ENCODE data around the gene DUSP6. TPM values are rescaled to one million over a fixed set of nuclear protein-coding genes. Genes with fewer than 3 reads are reported as not detected.

DUSP6 gene
- total and polyA plus RNA-seq, 2 of the 13 experiments (the other 11 are each of a cell fraction or from before 2014, with no cell fraction given) = 40.9 to 161 TPM

- TF ChIP-seq ZGPAT (CRISPR knock-in tag; IDR thresholded peaks at IDR 0.05) (0 out of 2 replicates have a peak, but pooled peaks have one; percentile 7), ZBTB7B (CRISPR knock-in tag; IDR thresholded peaks at IDR 0.05) (no peak), RAD51 (IDR thresholded peaks at IDR 0.05; ENCODE audit: borderline replicate concordance) (no peak), NBN (conservative IDR thresholded peaks at IDR 0.05) (no peak), CENPX (CRISPR knock-in tag; IDR thresholded peaks at IDR 0.05) (no peak), MED1 (CRISPR knock-in tag; IDR thresholded peaks at IDR 0.05) (peak; percentile 44; the same call in 1 of the 2 replicates), MXD3 (CRISPR knock-in tag; IDR thresholded peaks at IDR 0.05) (no peak; the same call in 1 of the 2 replicates), CCAR2 (optimal IDR thresholded peaks at IDR 0.05; ENCODE audit: low read depth, low read length) (no peak), ZNF639 (CRISPR knock-in tag; conservative IDR thresholded peaks at IDR 0.05) (no peak), TBX3 (IDR thresholded peaks at IDR 0.05; ENCODE audit: borderline replicate concordance) (no peak), HNRNPUL1 (IDR thresholded peaks at IDR 0.05; ENCODE audit: low read depth, low read length) (no peak), PCBP2 (optimal IDR thresholded peaks at IDR 0.05; ENCODE audit: low read depth, low read length, poor library complexity, severe bottlenecking) (no peak), ZNF572 (CRISPR knock-in tag; IDR thresholded peaks at IDR 0.05) (no peak), ZNF367 (CRISPR knock-in tag; IDR thresholded peaks at IDR 0.05; ENCODE audit: borderline replicate concordance) (no peak), E2F1 (CRISPR knock-in tag; IDR thresholded peaks at IDR 0.05) (0 out of 2 replicates have a peak, but pooled peaks have one; percentile 35), TEAD3 (CRISPR knock-in tag; optimal IDR thresholded peaks at IDR 0.05; ENCODE audit: borderline replicate concordance) (peak; percentile 19)
- TF ChIP-seq, protein P1, sequence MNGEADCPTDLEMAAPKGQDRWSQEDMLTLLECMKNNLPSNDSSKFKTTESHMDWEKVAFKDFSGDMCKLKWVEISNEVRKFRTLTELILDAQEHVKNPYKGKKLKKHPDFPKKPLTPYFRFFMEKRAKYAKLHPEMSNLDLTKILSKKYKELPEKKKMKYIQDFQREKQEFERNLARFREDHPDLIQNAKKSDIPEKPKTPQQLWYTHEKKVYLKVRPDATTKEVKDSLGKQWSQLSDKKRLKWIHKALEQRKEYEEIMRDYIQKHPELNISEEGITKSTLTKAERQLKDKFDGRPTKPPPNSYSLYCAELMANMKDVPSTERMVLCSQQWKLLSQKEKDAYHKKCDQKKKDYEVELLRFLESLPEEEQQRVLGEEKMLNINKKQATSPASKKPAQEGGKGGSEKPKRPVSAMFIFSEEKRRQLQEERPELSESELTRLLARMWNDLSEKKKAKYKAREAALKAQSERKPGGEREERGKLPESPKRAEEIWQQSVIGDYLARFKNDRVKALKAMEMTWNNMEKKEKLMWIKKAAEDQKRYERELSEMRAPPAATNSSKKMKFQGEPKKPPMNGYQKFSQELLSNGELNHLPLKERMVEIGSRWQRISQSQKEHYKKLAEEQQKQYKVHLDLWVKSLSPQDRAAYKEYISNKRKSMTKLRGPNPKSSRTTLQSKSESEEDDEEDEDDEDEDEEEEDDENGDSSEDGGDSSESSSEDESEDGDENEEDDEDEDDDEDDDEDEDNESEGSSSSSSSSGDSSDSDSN (CRISPR knock-in tag; IDR thresholded peaks at IDR 0.05) = peak; percentile 28; the same call in 1 of the 2 replicates
- TF ChIP-seq, protein P2, sequence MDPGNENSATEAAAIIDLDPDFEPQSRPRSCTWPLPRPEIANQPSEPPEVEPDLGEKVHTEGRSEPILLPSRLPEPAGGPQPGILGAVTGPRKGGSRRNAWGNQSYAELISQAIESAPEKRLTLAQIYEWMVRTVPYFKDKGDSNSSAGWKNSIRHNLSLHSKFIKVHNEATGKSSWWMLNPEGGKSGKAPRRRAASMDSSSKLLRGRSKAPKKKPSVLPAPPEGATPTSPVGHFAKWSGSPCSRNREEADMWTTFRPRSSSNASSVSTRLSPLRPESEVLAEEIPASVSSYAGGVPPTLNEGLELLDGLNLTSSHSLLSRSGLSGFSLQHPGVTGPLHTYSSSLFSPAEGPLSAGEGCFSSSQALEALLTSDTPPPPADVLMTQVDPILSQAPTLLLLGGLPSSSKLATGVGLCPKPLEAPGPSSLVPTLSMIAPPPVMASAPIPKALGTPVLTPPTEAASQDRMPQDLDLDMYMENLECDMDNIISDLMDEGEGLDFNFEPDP (CRISPR knock-in tag; conservative IDR thresholded peaks at IDR 0.05) = no peak
- TF ChIP-seq, protein P3, sequence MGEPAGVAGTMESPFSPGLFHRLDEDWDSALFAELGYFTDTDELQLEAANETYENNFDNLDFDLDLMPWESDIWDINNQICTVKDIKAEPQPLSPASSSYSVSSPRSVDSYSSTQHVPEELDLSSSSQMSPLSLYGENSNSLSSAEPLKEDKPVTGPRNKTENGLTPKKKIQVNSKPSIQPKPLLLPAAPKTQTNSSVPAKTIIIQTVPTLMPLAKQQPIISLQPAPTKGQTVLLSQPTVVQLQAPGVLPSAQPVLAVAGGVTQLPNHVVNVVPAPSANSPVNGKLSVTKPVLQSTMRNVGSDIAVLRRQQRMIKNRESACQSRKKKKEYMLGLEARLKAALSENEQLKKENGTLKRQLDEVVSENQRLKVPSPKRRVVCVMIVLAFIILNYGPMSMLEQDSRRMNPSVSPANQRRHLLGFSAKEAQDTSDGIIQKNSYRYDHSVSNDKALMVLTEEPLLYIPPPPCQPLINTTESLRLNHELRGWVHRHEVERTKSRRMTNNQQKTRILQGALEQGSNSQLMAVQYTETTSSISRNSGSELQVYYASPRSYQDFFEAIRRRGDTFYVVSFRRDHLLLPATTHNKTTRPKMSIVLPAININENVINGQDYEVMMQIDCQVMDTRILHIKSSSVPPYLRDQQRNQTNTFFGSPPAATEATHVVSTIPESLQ (CRISPR knock-in tag; conservative IDR thresholded peaks at IDR 0.05) = no peak
These were observed 3.2 kb downstream of the DUSP6 start (continued) for GRCh38 chr12:89348894-89349699.
